ENCODE data around the gene ADNP2. TPM values are rescaled to one million over a fixed set of nuclear protein-coding genes. Genes with fewer than 3 reads are reported as not detected.
A peak's percentile ranks its signal among the peaks of the same experiment; 100 is the strongest.

Gene ADNP2
- total RNA-seq, 2 experiments from 2014 or later: 19.4 to 20.3 TPM

- Mint-ChIP-seq H3K27ac (no peak overlapping the region), H3K36me3 (ENCODE audit: low read depth) (peaks cover 42% of the 10 kb centered on the region), H3K4me3 (no peak overlapping the region), H3K27me3 (no peaks in the 10 kb centered on the region), H3K9me3 (no peaks in the 10 kb centered on the region), H3K4me1 (peaks cover 15% of the 10 kb centered on the region)
- CTCF ChIA-PET: interaction anchor here (0.5 kb wide), 1 partner anchor 60 kb away, joined by 3 read pairs; no protein-coding TSS in a partner anchor
- POLR2A ChIA-PET: no interaction called here
- no peak for DNase-seq
Measured at GRCh38 chr18:80137137-80137536, 28.1 kb downstream of the ADNP2 start.

GRCh38 chr18:80137976-80138375 is 28.9 kb downstream of the ADNP2 start:
- Mint-ChIP-seq H3K4me1 (peaks cover 8% of the 10 kb centered on the region), H3K36me3 (ENCODE audit: low read depth) (peaks cover 40% of the 10 kb centered on the region)
- CTCF ChIA-PET: interaction anchor here (1.0 kb wide), 1 partner anchor 102 kb away, joined by 3 read pairs; no protein-coding TSS in a partner anchor

GRCh38 chr18:80140455-80140985 is 31.5 kb downstream of the ADNP2 start:
- CTCF ChIA-PET: interaction anchor here (2.3 kb wide), 1 partner anchor 12 kb away, joined by 6 read pairs; no protein-coding TSS in a partner anchor
- H3K36me3 Mint-ChIP-seq (ENCODE audit: low read depth): peaks cover 26% of the 10 kb centered on the region
- H3K4me3 Mint-ChIP-seq: no peak overlapping the region
- H3K27ac Mint-ChIP-seq: no peak overlapping the region
- no peak for DNase-seq
- no peaks in the 10 kb centered on the region for H3K27me3 Mint-ChIP-seq
- no peaks in the 10 kb centered on the region for H3K9me3 Mint-ChIP-seq
- POLR2A ChIA-PET: no interaction called here
- H3K4me1 Mint-ChIP-seq: no peaks in the 10 kb centered on the region

More at GRCh38 chr18:80137976-80138375, 28.9 kb downstream of the ADNP2 start:
- H3K27me3 Mint-ChIP-seq: no peaks in the 10 kb centered on the region
- H3K27ac Mint-ChIP-seq: no peak overlapping the region
- POLR2A ChIA-PET: no interaction called here
- no peak overlapping the region for H3K4me3 Mint-ChIP-seq
- H3K9me3 Mint-ChIP-seq: no peaks in the 10 kb centered on the region
- DNase-seq: no peak

- Mint-ChIP-seq H3K27me3 (no peaks in the 10 kb centered on the region), H3K9me3 (no peaks in the 10 kb centered on the region), H3K4me3 (no peak overlapping the region), H3K4me1 (peaks cover 6% of the 10 kb centered on the region), H3K36me3 (ENCODE audit: low read depth) (peaks cover 4% of the 10 kb centered on the region), H3K27ac (no peak overlapping the region)
- no peak for DNase-seq
- ChIA-PET POLR2A (no interaction called here), CTCF (interaction anchor here (0.9 kb wide), 1 partner anchor 11 kb away, joined by 3 read pairs; no protein-coding TSS in a partner anchor)
Measured at GRCh38 chr18:80143881-80144280, 34.8 kb downstream of the ADNP2 start.

GRCh38 chr18:80145196-80145804 is 36.2 kb downstream of the ADNP2 start:
- no peaks in the 10 kb centered on the region for H3K9me3 Mint-ChIP-seq
- no peaks in the 10 kb centered on the region for H3K27me3 Mint-ChIP-seq
- DNase-seq: no peak
- no peak overlapping the region for H3K27ac Mint-ChIP-seq
- peaks cover 6% of the 10 kb centered on the region for H3K4me1 Mint-ChIP-seq
- ChIA-PET POLR2A (no interaction called here), CTCF (interaction anchor here (1.1 kb wide), 1 partner anchor 14 kb away, joined by 3 read pairs; no protein-coding TSS in a partner anchor)
- peaks cover 2% of the 10 kb centered on the region for H3K36me3 Mint-ChIP-seq (ENCODE audit: low read depth)
- no peak overlapping the region for H3K4me3 Mint-ChIP-seq

- POLR2A ChIA-PET: no interaction called here
- DNase-seq: no peak
- CTCF ChIA-PET: interaction anchor here (1.0 to 1.6 kb wide), 2 partner anchors 8 to 11 kb away, joined by 3 to 6 read pairs; no protein-coding TSS in a partner anchor
- no peaks in the 10 kb centered on the region for H3K9me3 Mint-ChIP-seq
- no peaks in the 10 kb centered on the region for H3K27me3 Mint-ChIP-seq
- H3K4me3 Mint-ChIP-seq: peak overlapping the region; percentile 70
- peaks cover 6% of the 10 kb centered on the region for H3K4me1 Mint-ChIP-seq
- peaks cover 2% of the 10 kb centered on the region for H3K36me3 Mint-ChIP-seq (ENCODE audit: low read depth)
- H3K27ac Mint-ChIP-seq: no peak overlapping the region
Measured at GRCh38 chr18:80147037-80147417, 38.0 kb downstream of the ADNP2 start.

- peaks cover 2% of the 10 kb centered on the region for H3K36me3 Mint-ChIP-seq (ENCODE audit: low read depth)
- H3K4me1 Mint-ChIP-seq: peaks cover 6% of the 10 kb centered on the region
- peak overlapping the region; percentile 70 for H3K4me3 Mint-ChIP-seq
- H3K9me3 Mint-ChIP-seq: no peaks in the 10 kb centered on the region
- ChIA-PET CTCF (interaction anchor here (1.0 to 1.6 kb wide), 2 partner anchors 8 to 10 kb away, joined by 3 to 6 read pairs; no protein-coding TSS in a partner anchor), POLR2A (no interaction called here)
- peak overlapping the region; percentile 25 for H3K27ac Mint-ChIP-seq
- no peaks in the 10 kb centered on the region for H3K27me3 Mint-ChIP-seq
- peak; percentile 82 for DNase-seq
Measured at GRCh38 chr18:80147418-80148325, 38.6 kb downstream of the ADNP2 start.

GRCh38 chr18:80148326-80149199 is 39.5 kb downstream of the ADNP2 start:
- H3K27ac Mint-ChIP-seq: no peak overlapping the region
- POLR2A ChIA-PET: no interaction called here
- DNase-seq: no peak
- peaks cover 6% of the 10 kb centered on the region for H3K4me1 Mint-ChIP-seq
- CTCF ChIA-PET: interaction anchor here (1.0 to 1.6 kb wide), 2 partner anchors 9 kb away, joined by 3 to 6 read pairs; no protein-coding TSS in a partner anchor
- H3K9me3 Mint-ChIP-seq: no peaks in the 10 kb centered on the region
- H3K36me3 Mint-ChIP-seq (ENCODE audit: low read depth): peaks cover 2% of the 10 kb centered on the region
- peak overlapping the region; percentile 70 for H3K4me3 Mint-ChIP-seq
- no peaks in the 10 kb centered on the region for H3K27me3 Mint-ChIP-seq

GRCh38 chr18:80149667-80150066 is 40.6 kb downstream of the ADNP2 start:
- no peaks in the 10 kb centered on the region for H3K9me3 Mint-ChIP-seq

GRCh38 chr18:80154293-80154692 is 45.2 kb downstream of the ADNP2 start:
- no peak overlapping the region for H3K27ac Mint-ChIP-seq
- no peaks in the 10 kb centered on the region for H3K9me3 Mint-ChIP-seq
- ChIA-PET CTCF (interaction anchor here (1.1 kb wide), 1 partner anchor 10 kb away, joined by 3 read pairs; no protein-coding TSS in a partner anchor), POLR2A (no interaction called here)
- no peaks in the 10 kb centered on the region for H3K27me3 Mint-ChIP-seq
- no peak overlapping the region for H3K4me3 Mint-ChIP-seq
- no peaks in the 10 kb centered on the region for H3K36me3 Mint-ChIP-seq (ENCODE audit: low read depth)
- DNase-seq: peak; percentile 49
- H3K4me1 Mint-ChIP-seq: peaks cover 3% of the 10 kb centered on the region

More at GRCh38 chr18:80149667-80150066, 40.6 kb downstream of the ADNP2 start:
- CTCF ChIA-PET: no interaction called here
- POLR2A ChIA-PET: no interaction called here
- Mint-ChIP-seq H3K27me3 (no peaks in the 10 kb centered on the region), H3K4me3 (no peak overlapping the region), H3K27ac (no peak overlapping the region), H3K36me3 (ENCODE audit: low read depth) (peaks cover under 1% of the 10 kb centered on the region), H3K4me1 (peaks cover 9% of the 10 kb centered on the region)
- no peak for DNase-seq

GRCh38 chr18:80157708-80158343 is 48.8 kb downstream of the ADNP2 start:
- ChIA-PET POLR2A (no interaction called here), CTCF (interaction anchor here (2.0 kb wide), 1 partner anchor 10 kb away, joined by 6 read pairs; no protein-coding TSS in a partner anchor)
- Mint-ChIP-seq H3K36me3 (ENCODE audit: low read depth) (no peaks in the 10 kb centered on the region), H3K4me3 (no peak overlapping the region), H3K27me3 (peaks cover 11% of the 10 kb centered on the region), H3K27ac (no peak overlapping the region), H3K4me1 (peaks cover 6% of the 10 kb centered on the region), H3K9me3 (no peaks in the 10 kb centered on the region)
- DNase-seq: peak; percentile 77

GRCh38 chr18:80158365-80158764 is 49.3 kb downstream of the ADNP2 start:
- H3K9me3 Mint-ChIP-seq: no peaks in the 10 kb centered on the region
- no peak for DNase-seq
- ChIA-PET CTCF (interaction anchor here (0.6 to 2.0 kb wide), 4 partner anchors 11 to 118 kb away, joined by 3 to 6 read pairs (median 4); partner anchors contain the start of gene ADNP2), POLR2A (no interaction called here)
- peaks cover 11% of the 10 kb centered on the region for H3K27me3 Mint-ChIP-seq
- H3K36me3 Mint-ChIP-seq (ENCODE audit: low read depth): no peaks in the 10 kb centered on the region
- no peak overlapping the region for H3K4me3 Mint-ChIP-seq
- H3K4me1 Mint-ChIP-seq: peaks cover 6% of the 10 kb centered on the region
- no peak overlapping the region for H3K27ac Mint-ChIP-seq
